ENCODE data around the gene LIN28B.

DNA sequence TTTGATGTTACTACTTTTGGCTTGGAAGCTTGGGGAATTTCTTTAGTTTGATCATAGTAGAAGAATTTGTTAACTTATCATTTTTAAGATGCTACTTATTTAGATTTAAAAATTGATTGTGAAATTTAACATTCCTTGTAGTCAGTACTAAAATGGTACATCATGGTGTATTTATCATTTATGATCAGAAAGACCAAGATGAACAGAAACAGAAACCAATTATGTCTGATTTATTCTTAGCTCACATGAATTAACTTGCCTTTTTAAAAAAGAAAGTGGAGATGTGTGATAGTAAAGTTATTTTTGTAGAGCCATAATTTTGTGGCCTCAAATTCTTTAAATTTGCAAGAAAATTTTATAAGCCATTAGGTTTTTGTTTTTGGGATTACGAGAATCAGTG is 77.6 kb downstream of the LIN28B start:
- TF ChIP-seq, protein P1, sequence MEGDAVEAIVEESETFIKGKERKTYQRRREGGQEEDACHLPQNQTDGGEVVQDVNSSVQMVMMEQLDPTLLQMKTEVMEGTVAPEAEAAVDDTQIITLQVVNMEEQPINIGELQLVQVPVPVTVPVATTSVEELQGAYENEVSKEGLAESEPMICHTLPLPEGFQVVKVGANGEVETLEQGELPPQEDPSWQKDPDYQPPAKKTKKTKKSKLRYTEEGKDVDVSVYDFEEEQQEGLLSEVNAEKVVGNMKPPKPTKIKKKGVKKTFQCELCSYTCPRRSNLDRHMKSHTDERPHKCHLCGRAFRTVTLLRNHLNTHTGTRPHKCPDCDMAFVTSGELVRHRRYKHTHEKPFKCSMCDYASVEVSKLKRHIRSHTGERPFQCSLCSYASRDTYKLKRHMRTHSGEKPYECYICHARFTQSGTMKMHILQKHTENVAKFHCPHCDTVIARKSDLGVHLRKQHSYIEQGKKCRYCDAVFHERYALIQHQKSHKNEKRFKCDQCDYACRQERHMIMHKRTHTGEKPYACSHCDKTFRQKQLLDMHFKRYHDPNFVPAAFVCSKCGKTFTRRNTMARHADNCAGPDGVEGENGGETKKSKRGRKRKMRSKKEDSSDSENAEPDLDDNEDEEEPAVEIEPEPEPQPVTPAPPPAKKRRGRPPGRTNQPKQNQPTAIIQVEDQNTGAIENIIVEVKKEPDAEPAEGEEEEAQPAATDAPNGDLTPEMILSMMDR (IDR thresholded peaks at IDR 0.05; ENCODE audit: borderline replicate concordance, extremely low read depth, low read length, poor library complexity, severe bottlenecking): no peak
- no peak for TF ChIP-seq EZH2 (IDR thresholded peaks at IDR 0.05; ENCODE audit: borderline replicate concordance, low read depth, low read length, severe bottlenecking)

All from DND-41 (cell line).